Measurements from ENCODE around the gene RPTOR.

DNA sequence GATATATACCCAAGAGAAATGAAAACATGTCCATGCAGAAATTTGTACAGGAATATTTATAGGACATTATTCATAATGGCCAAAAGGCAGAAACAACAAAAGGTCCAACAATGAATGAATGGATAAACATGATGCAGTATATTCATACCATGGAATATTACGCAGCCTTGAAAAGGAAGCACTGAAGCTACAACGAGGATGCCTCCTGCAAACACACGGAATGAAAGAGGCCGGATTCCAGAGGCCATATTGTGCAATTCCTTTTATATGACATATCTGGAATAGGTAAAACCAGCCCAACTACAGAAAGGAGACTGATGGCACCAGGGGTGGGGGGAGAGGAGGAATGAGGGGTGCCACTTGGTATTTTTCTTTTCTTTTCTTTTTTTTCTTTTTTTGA, 432.5 kb downstream of the RPTOR start:
- no peak for TF ChIP-seq ISL1 (CRISPR knock-in tag; IDR thresholded peaks at IDR 0.05)
- TF ChIP-seq TCF4 (CRISPR knock-in tag; IDR thresholded peaks at IDR 0.05; ENCODE audit: borderline replicate concordance) = no peak
- no peak for TF ChIP-seq ZNF70 (CRISPR knock-in tag; IDR thresholded peaks at IDR 0.05)
- TF ChIP-seq CSDC2 (CRISPR knock-in tag; IDR thresholded peaks at IDR 0.05) = no peak
- TF ChIP-seq TOX (CRISPR knock-in tag; IDR thresholded peaks at IDR 0.05; ENCODE audit: borderline replicate concordance) = no peak
- no peak for TF ChIP-seq BACH2 (CRISPR knock-in tag; IDR thresholded peaks at IDR 0.05; ENCODE audit: borderline replicate concordance)

All from SK-N-SH treated with all-trans-retinoic acid at 6 μM for 48 hours (cell line).